OCI-LY7 (cell line): ENCODE measurements around the gene PLXNB1. TPM values are rescaled to one million over a fixed set of nuclear protein-coding genes. Genes with fewer than 3 reads are reported as not detected.

Source experiments
- BruUV-seq: library from RNA; stranded (reverse); fragments of 400-500 nt; replicated peaks from 2 replicates; lab custom pipeline; 2021; lab: Mats Ljungman, UMichigan
- CTCF ChIA-PET: fragments of 300-600 bp; sonication (Branson Sonifier 250); formaldehyde crosslinking; loops from one replicate; lab custom pipeline; 2022; ENCODE audit warnings: antibody characterized with exemption; ENCODE audit not compliant: unreplicated experiment; lab: Charles Lee
- POLR2A ChIA-PET: fragments of 300-600 bp; sonication (Branson Sonifier 250); formaldehyde crosslinking; loops from one replicate; lab custom pipeline; 2022; ENCODE audit warnings: antibody characterized with exemption; lab: Charles Lee
- DNase-seq: peaks from one replicate; pipeline ENCODE4 v3.0.0-alpha.2; 2015; ENCODE audit warnings: low spot score
- H2AFZ ChIP-seq: fragments of 200-600 bp; sonication (generic), shearing (Covaris generic); 2 replicates; pipeline ENCODE4 v1.6.1; 2014; ENCODE audit warnings: mild to moderate bottlenecking, antibody characterized with exemption, low read length, moderate library complexity
- H3K27ac ChIP-seq: fragments of 200-600 bp; sonication (generic); 2 replicates; pipeline ENCODE4 v1.5.1; 2014; ENCODE audit warnings: mixed run types, low read depth, mild to moderate bottlenecking, moderate library complexity, low read length, inconsistent platforms; ENCODE audit not compliant: poor library complexity, severe bottlenecking
- H3K36me3 ChIP-seq: fragments of 200-600 bp; sonication (generic); 2 replicates; pipeline ENCODE4 v1.6.1; 2014; ENCODE audit warnings: mild to moderate bottlenecking, antibody characterized with exemption, low read length, moderate library complexity, mixed read lengths; ENCODE audit not compliant: insufficient read depth
- H3K4me1 ChIP-seq: fragments of 200-600 bp; sonication (generic); 2 replicates; pipeline ENCODE4 v1.5.1; 2014; ENCODE audit warnings: mild to moderate bottlenecking, low read length; ENCODE audit not compliant: insufficient read depth, poor library complexity, severe bottlenecking
- H3K4me2 ChIP-seq: fragments of 200-600 bp; sonication (generic); 2 replicates; pipeline ENCODE4 v1.6.1; 2014; ENCODE audit warnings: mild to moderate bottlenecking, low read length
- H3K4me3 ChIP-seq: fragments of 200-600 bp; sonication (generic); 2 replicates; pipeline ENCODE4 v1.5.1; 2014; ENCODE audit warnings: mild to moderate bottlenecking, low read depth, low read length; ENCODE audit not compliant: poor library complexity, severe bottlenecking
- H3K79me2 ChIP-seq: fragments of 200-600 bp; sonication (generic); 2 replicates; pipeline ENCODE4 v1.6.1; 2016; ENCODE audit warnings: low read depth, mild to moderate bottlenecking, low read length, moderate library complexity, mixed read lengths; ENCODE audit not compliant: insufficient read depth
- H3K9me2 ChIP-seq: fragments of 200-600 bp; sonication (generic); 2 replicates; pipeline ENCODE4 v1.6.1; 2016; ENCODE audit warnings: mild to moderate bottlenecking, low read length, mixed read lengths; ENCODE audit not compliant: insufficient read depth
- H3K9me3 ChIP-seq: fragments of 200-600 bp; sonication (generic); 2 replicates; pipeline ENCODE4 v1.6.1; 2014; ENCODE audit warnings: mild to moderate bottlenecking, mixed run types, low read length, mixed read lengths
- H4K20me1 ChIP-seq: fragments of 200-600 bp; sonication (generic); 2 replicates; pipeline ENCODE4 v1.6.1; 2014; ENCODE audit warnings: mild to moderate bottlenecking, antibody characterized with exemption, low read length, moderate library complexity, mixed read lengths; ENCODE audit not compliant: insufficient read depth
- EZH2phosphoT487 ChIP-seq: fragments of 200-600 bp; sonication (generic); IDR thresholded peaks from 2 replicates; pipeline ENCODE4 v1.6.1; 2018; ENCODE audit warnings: low read depth, borderline replicate concordance, mild to moderate bottlenecking, mixed run types, antibody characterized with exemption, low read length, moderate library complexity, mixed read lengths
- intact Hi-C: fragments of 100-400 bp; cut with micrococcal nuclease; formaldehyde crosslinking; loops from one replicate; pipeline ENCODE4 v1.10.0; 2022; ENCODE audit not compliant: unreplicated experiment
- total RNA-seq, 2 experiments: library from RNA; depleted of rRNA in 1 of 2; stranded (reverse); fragments of >200 nt in 1 of 2; shearing (Covaris generic) in 1 of 2; gene quantifications; 2 replicates each; pipeline ENCODE4 v1.2.3, GENCODE V29; 2014 to 2022
- TF ChIP-seq, protein P1 (sequence below): fragments of 200-600 bp; sonication (generic); conservative IDR thresholded peaks from 2 replicates; pipeline ENCODE4 v1.5.1; 2014; ENCODE audit warnings: mild to moderate bottlenecking, antibody characterized with exemption, low read length, moderate library complexity, mixed read lengths

PLXNB1 gene
- total RNA-seq, 2 experiments from 2014 or later: 4.4 to 6.4 TPM

DNA sequence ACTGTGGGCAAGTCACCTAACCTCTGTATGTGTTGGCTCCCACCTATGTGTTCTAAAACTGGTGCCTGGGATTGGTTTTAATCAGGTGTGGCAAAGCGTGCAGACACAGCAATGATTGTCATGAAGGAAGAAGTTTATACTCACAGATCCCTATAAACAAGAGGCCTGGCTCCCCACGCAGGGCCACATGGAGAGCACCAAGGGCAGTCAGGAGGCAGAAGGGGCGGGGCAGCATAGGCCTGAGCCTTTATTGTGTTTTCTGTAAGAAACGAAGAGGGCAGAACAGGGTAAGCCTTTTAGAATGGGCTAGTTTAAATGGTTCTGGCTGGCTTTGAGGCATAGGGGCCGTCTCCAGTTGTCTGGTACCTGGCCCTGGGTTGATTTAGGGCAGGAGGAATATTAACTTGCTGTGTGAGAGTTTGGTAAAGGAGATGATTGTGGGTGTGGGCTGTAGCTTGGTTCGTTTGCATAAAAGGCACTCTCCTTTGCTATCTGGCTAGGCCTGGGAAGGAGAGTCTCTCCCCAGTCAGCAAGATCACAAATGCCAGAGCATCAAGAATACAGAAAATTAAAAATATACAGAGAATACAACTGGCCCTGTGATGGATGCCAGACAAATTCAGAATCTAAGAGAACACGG, 60.1 kb downstream of the PLXNB1 start:
- POLR2A ChIA-PET: interaction anchor here (0.6 kb wide), 1 partner anchor 361 kb away, joined by 3 read pairs; no protein-coding TSS in a partner anchor
- no TSS peak for BruUV-seq
- Histone ChIP-seq H4K20me1 (no peaks in the 10 kb centered on the region), H3K4me3 (no peak overlapping the region), H2AFZ (peak overlapping the region; percentile 33; the same call in 1 of the 2 replicates), H3K9me3 (0 out of 2 replicates have a peak, but pooled peaks cover under 1% of the 10 kb centered on the region), H3K36me3 (no peaks in the 10 kb centered on the region), H3K4me2 (no peak overlapping the region), H3K27ac (no peak overlapping the region), H3K79me2 (no peaks in the 10 kb centered on the region), H3K9me2 (no peaks in the 10 kb centered on the region), H3K4me1 (peaks cover 26% of the 10 kb centered on the region)
- intact Hi-C loops: no loop called here
- TF ChIP-seq, protein P1, sequence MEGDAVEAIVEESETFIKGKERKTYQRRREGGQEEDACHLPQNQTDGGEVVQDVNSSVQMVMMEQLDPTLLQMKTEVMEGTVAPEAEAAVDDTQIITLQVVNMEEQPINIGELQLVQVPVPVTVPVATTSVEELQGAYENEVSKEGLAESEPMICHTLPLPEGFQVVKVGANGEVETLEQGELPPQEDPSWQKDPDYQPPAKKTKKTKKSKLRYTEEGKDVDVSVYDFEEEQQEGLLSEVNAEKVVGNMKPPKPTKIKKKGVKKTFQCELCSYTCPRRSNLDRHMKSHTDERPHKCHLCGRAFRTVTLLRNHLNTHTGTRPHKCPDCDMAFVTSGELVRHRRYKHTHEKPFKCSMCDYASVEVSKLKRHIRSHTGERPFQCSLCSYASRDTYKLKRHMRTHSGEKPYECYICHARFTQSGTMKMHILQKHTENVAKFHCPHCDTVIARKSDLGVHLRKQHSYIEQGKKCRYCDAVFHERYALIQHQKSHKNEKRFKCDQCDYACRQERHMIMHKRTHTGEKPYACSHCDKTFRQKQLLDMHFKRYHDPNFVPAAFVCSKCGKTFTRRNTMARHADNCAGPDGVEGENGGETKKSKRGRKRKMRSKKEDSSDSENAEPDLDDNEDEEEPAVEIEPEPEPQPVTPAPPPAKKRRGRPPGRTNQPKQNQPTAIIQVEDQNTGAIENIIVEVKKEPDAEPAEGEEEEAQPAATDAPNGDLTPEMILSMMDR: no peak
- no peak for TF ChIP-seq EZH2phosphoT487
- CTCF ChIA-PET: no interaction called here
- no peak for DNase-seq

GRCh38 chr3:48367201-48367600, 62.7 kb downstream of the PLXNB1 start:
- peaks cover 6% of the 10 kb centered on the region for H3K9me3 ChIP-seq
- H3K79me2 ChIP-seq: no peaks in the 10 kb centered on the region
- no peak for DNase-seq
- no peak for TF ChIP-seq EZH2phosphoT487
- TF ChIP-seq, protein P1: no peak
- H2AFZ ChIP-seq: no peak overlapping the region
- H3K36me3 ChIP-seq: no peaks in the 10 kb centered on the region
- no peaks in the 10 kb centered on the region for H4K20me1 ChIP-seq
- intact Hi-C loops: no loop called here
- no peak overlapping the region for H3K4me2 ChIP-seq
- no TSS peak for BruUV-seq
- no peaks in the 10 kb centered on the region for H3K9me2 ChIP-seq
- peaks cover 13% of the 10 kb centered on the region for H3K4me1 ChIP-seq
- H3K4me3 ChIP-seq: no peak overlapping the region
- ChIA-PET POLR2A (interaction anchor here (0.7 to 0.9 kb wide), 3 partner anchors 21 to 319 kb away, joined by 3 to 4 read pairs (median 4); partner anchors contain the start of gene SPINK8), CTCF (no interaction called here)
- H3K27ac ChIP-seq: no peak overlapping the region

DNA sequence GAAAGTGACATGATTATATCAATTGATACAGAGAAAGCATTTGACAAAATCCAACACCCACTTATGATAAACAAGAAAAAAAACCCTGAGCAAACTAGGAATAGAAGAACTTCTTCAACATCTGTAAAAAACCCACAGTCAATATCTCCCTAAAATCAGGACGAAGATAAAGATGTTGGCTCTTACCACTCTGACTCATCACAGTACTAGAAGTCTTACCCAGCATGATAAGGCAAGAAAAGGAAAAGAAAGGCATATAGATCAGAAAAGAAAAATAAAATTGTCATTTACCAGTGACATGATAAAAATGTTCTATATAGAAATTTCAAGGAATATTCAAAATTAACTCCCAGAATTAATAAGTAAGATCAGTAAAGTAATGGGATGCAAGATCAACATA, 65.0 kb downstream of the PLXNB1 start:
- Histone ChIP-seq H3K4me2 (no peak overlapping the region), H3K9me2 (no peaks in the 10 kb centered on the region), H4K20me1 (no peaks in the 10 kb centered on the region), H3K36me3 (no peaks in the 10 kb centered on the region), H3K9me3 (peaks cover 17% of the 10 kb centered on the region), H3K4me1 (peaks cover under 1% of the 10 kb centered on the region), H3K4me3 (no peak overlapping the region), H3K27ac (no peak overlapping the region), H3K79me2 (no peaks in the 10 kb centered on the region), H2AFZ (no peak overlapping the region)
- ChIA-PET CTCF (no interaction called here), POLR2A (no interaction called here)
- intact Hi-C loops: no loop called here
- no TSS peak for BruUV-seq
- DNase-seq: no peak
- TF ChIP-seq EZH2phosphoT487: no peak
- TF ChIP-seq, protein P1: no peak
